NCI-H2081 treated with DMSO at 0.1 percent for 48 hours (cell line): ENCODE results near the gene COL13A1.

Source experiments
- DNase-seq: peaks from one replicate; lab custom pipeline; 2025; lab: John Stamatoyannopoulos, UW

COL13A1 gene

DNA sequence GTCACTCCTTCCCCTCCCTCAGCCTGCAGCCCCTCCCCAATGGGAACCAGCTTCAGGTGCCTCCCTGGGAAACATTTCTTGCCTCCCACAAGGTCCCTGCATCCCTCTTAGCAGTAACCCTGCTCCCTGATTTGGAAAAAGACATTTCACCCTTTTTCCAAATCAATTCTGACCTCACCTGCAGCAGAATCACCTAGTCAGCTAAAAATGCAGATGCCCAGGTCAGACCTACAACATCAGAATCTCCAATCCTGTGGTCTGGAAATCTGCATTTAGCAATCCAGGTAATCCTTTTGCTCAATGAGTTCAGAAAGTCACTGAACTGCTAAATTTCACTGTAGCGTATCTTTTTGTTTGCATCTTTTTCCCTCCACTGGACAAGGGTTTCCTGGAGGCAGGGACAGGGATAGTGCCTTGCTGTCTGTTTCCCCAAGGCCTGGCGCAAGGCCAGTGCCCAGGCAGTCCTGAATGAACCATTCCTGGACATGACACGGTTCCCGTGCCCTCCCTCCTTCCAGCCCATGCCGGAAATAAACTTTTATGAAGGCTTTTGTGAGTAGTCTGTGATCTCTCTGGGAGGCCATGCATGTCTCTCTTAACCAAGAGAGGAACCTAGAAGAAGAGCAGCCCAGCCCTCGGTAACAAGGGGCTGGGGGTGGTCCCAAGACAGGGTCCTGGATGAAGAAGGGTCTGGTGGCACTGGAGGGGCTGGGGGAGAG, 44.0 kb downstream of the COL13A1 start:
- no peak for DNase-seq

DNA sequence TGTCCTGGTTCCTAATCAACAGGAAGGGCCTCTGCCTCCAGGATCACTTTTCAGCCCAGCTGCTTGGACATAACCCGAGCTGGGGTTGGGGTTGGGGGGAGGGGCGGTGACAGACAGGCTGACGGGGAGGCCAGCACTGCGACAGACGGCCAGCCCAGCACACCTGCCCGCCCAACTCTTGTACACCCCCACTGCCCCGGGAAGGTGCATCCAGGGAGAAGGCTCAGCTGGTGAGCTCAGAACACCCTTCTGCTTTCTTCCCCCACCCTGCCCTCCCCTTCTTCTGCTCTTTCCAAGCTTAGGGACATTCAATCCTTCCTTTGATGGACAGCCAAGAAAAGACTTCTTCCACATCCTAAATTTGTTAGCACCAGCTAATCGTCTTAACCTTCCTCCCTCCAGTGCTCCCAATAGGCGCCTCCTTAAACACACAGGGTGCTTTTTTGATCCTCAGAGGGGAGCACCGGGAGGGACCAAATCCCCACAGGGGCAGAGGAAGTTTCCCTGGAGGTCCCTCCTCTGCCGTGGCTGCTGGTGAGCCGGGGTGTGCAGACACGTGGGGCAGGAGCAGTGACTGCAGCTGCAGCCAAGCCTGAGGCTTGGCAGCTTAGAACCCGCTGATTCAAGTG, 44.7 kb downstream of the COL13A1 start:
- no peak for DNase-seq

DNA sequence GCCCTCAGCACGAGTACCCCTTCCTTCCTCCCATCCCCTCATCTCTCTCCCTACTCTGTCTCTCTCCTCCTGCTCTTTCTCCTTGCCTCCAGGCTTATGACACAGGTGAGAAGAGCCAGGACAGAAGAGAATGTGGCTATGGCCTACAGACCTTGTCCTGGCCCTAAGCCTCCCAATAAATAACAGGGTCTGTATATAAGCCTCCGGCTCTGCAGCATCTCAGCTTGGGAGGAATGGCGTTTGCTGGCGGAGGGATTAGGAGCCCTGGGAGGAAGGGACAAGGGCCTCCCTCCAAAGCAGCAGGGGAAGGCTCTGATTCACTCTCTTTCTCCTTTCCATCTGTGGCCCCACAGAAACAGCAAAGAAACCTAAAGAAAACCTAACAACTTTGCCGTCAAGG, 45.8 kb downstream of the COL13A1 start:
- DNase-seq: no peak

DNA sequence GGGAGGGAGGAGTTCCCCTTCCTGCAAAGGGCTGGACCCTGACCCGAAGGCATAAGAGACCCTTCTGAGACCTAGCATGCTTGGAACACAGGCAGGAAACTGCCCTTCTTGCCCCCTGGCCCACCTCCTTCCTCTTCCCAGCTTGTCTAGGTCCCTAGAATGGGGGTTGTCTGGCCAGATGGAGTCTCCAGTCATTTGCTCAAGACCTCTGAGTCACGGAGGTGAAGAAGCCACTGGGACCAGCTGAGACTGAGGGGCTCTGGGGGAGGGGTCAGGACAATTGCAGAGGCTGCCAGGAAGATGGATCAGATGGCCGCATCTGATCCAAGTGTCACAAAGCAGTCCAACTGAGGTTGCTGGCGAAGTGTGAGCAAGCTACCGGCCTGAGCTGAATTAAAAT, 46.2 kb downstream of the COL13A1 start:
- DNase-seq: no peak

DNA sequence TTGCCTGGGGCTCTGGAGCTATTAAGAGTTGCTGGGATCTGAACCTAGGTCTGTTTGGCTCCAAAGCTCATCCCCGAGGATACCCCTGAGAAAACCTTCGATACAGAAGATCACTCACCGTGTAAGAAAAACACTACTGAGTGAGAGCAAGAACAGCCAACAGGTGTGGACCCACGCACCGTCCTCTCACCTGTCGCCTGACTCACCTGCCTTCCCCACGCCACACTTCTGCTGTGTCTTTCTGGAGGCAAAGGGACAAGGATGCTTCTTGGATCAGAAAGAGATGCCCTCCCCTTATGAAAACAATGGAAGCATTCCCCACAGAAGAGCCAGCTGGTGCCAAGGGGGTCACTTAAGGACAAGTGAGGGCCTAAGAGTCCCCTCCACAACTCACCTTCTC, 46.7 kb downstream of the COL13A1 start:
- no peak for DNase-seq

DNA sequence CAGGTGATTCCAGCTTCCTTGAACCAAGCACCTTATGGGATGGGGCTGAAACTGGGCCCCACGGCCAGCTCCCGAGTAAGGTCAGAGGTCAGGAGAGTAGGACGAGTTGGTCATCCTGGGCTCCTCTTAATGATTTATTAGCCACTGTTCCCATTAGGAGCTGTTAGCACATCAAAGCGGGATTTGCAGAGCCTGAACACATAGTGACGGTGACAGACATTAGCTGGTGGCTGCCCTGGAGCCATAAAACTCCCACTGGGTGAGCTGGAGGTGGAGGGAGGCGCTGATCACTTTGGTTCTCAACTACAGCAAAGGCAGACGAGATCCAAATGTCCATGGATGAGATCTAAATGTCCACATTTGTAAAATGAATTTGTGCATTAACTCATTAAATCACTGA, 48.1 kb downstream of the COL13A1 start:
- no peak for DNase-seq

DNA sequence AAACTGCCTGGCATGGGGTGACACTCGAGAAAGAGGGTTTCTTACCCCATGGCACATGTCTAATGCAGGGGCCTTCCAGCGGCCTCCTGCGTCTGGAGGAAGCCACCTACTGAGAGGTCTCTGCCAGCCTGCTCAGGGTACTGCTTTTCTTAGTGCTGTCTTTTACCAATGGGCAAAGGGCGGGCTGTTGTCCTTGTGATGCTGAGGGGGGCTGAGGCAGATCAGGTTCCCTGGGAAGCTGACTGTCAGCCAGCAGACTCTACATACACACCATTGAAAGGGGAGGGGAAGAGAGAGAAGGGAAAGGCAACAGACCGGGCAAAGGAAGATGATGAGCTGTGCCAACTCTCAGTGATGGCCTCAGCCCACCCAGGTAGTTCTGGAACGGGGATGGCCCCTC, 48.7 kb downstream of the COL13A1 start:
- no peak for DNase-seq

DNA sequence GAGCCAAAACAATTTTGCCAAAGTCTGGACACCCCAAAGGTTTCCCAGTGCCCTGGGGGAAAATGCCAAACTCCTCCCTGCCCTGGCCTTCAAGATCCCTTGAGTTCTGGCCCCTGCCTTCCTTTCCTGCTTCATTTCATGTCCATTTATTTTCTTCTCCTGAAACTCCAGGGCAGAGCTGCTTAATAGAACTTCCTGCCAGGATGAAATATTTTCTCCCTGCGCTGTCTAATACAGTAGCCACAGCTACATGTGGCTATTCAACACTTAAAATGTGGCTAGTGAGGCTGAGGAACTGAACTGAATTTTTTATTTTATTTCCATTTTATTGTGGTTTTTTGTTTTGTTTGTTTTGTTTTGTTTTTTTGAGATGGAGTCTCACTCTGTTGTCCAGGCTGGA, 49.6 kb downstream of the COL13A1 start:
- DNase-seq: no peak

DNA sequence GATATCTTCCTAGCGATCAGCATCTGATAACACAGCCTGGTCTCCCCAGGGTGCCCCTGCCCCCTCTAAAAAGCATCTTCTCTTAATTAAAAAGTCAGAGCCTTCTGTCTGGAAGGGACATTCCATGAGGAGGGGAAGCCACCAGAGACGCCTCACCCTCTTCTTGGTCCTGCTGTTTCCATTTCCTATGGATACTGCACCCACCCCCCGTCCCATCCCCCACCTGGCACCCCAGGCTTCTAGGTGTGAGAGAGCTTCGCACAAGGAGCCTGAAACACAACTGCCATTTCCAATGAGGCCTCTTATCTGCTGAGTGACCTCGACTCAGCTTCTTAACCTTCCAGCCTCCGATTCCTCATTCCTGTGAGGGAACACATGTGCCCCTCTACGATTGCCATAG, 51.4 kb downstream of the COL13A1 start:
- DNase-seq: no peak

DNA sequence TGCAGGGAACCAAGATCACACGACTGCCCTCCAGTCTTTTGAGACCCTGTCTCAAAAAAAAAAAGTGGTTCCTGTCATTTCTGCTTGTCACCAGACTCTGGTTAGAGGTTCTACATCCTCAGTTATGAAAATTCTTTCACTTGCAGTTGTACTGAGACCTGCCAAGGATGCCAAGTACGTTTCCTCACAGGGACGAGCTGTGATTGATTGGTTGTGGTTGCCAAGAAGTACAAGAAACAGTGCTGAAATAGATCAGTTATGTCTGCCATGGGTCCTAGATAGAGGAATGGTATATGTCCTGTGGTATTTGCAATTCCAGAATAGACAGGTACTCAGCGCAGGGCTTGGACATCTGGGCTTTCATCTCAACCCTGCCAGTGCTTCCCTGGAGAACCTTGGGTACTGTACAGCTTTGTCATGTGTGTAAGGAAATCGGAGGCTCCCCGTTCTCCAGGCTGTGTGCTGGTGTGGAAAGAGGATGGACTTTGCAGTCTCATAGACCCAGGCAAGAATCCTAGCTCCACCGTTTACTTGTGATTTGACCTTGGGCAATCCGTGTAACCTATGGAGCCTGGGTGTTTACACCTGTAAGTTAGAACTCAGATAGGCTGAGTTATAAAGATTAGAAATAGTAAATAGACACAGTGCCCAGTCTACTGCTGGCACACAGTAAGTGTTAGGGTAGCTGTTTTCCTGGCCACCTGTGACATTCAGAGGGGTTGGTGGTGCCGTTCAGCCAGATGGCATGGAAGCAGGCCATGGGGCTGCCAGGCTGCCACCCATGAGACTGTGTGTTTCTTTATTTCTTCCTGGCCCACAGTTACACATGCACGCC, 53.0 kb downstream of the COL13A1 start:
- DNase-seq: no peak

DNA sequence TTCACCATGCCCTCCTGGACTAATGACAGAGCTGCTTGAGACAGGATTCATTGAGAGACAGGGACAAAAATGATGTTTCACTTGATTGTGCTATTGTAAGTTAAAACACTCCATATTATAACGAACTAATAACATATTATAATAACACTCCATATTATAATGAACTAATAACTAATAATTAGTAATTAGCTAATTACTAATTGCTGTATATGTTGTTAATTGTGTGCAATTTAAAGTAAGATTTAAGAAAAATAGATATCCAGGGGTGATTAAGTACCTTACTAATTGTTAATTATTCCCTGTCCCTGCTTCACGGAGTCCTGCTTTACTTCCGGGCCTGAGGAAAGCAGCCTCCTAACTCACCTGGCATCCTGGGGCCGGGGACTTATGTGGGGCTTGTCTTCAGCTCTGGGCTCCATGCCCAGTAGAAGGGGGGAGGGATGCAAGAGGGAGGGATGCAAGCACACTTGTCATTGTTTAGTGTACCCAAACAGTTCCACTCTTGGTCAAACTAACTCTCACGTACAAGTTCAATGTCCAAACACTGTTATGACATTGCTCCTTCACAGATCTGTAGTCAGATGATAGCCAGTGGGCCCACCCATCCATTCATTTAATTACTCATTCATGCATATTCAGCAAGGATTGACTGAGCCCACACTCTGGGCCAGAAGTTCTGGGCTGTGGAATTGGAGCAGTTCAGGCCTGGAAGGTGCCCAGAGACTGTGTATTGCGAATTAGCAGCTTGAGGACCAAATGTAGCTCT, 53.8 kb downstream of the COL13A1 start:
- no peak for DNase-seq

DNA sequence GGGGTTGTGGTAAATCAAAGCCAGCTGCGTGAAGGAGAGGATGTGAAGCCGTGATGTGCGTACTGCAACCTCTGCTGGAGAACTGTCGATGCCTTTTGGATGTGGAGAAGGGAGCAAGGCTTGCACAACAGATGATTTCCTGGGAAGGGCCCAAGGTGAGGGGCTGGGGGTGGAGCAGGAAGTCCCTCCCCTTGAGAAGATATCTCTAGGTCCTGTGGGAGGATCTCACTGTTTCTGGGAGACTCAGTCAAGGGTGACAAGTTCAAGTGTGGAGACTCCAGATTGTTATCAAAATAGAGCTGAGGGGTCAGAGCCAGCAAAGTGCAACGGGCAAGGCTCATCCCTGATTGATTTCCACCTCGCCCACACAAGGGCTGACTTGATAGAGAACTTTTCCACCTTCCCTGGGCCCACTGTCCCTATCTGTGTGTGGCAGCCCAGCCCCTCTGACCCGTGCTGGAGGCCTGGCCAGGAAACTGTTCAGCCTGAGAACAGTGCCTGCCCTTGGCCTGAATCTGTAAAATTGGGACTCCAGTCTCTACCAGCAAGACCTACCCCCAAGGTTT, 55.0 kb downstream of the COL13A1 start:
- DNase-seq: no peak

DNA sequence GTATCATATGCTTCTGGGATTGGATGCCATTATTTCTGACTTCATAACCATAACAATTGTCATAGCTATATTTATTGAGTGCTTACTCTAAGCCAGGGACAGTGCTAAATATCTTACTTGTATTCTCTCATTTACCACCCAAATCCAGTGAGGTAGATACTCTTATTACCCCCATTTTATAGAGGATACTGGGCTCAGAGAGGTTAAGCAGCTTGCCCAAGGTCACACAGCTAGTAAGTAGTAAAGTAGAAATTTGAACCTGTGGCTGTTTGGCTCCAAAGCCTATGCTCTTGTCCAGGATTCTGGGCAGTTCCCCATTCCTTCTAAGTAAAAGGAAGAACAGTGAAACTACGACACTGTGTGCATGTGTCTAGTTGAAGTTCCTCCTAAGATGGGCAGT, 56.5 kb downstream of the COL13A1 start:
- no peak for DNase-seq

DNA sequence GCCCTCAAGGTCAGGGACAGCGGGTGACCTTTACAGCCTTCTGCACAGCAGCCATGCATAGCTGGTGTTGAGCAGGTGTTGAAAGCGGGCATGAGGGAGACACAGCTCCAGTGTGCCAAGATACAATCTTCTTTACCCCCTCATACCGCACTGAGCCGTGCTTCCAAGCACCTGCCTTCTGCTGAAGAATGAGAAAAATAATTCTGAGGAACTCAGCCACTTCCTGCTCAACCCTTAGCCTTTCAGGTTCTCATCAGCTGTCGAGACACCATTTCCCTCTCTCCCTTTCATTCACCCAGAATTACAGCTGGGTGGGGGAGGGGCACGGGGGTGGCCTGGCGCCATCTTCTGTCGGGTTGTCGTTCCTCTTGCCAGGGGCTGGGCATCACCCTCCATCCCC, 58.6 kb downstream of the COL13A1 start:
- DNase-seq: no peak

DNA sequence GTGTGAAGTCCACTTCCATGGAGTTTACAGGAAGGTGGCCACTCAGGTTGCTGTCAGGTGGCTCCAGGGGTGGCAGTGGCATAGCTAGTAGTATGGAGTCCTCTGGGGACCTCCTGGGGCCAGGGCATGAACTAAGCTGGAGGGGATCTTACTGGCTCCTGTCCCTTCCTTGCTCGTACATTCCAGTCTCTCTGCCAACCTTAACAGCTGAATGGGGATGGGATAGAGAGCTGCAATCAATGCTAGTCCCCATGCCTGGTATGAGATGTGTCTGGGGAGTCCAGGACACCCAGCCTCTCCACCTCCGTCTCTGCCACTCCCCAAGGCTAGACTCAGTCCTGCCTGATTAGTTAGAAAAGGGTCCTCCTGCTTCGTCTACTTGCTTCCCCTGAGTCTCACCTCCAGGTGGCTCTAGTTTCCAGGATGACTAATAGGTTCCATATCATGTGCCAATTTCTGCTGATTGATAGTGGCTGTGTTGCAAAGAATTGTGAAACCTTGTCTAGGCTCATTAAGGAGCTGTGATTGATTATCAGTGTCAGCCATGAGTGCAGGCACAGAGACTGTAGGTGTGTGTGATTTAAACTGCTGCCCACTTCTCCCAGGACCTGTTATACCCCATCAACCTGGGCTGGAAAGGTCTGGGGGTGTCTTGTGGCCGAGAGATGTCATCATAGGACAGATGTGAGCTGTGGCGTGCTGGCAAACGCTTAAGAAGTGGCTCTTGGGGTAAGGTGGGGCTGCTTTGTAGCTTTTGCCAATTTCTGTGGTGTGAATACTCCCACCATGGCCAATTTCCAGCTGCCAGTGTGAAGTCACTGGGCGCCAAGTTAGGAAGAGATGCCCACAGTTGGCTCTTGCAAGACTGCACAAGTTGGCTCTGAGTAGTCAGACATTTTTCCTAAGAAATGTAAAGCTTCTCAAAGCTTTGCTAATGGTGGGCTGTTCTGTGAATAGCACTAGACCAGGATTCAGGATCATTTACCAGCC, 59.8 kb downstream of the COL13A1 start:
- no peak for DNase-seq

DNA sequence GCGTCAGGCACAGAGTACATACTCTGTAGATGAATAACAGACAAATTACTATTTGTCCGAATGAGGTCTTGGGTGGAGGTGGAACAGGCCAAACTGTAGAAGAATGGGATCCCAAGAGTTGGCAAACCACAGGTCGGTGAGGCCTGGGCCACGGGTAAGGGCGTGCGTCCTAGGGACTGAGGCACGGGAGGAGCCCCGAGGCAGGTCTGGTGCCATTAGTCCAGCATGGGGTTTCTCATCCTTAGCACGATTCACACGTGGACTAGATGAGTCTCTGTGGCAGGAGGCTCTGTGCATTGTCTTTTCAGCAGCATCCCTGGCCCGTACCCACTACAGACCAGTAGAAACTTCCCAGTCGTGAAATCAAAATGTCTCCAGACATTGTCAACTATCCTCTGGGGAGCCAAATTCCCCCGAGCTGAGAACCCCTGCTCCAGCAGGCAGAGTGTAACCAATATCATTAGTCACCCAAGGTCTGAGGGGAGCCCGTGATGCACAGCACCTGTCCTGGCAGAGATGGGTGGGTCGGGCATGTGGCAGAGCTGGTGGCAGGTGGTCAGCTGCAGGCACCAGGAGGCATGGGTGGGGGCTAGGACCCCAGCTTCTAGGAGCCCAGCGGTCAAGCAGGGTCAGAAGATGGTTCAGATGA, 61.3 kb downstream of the COL13A1 start:
- DNase-seq: no peak

DNA sequence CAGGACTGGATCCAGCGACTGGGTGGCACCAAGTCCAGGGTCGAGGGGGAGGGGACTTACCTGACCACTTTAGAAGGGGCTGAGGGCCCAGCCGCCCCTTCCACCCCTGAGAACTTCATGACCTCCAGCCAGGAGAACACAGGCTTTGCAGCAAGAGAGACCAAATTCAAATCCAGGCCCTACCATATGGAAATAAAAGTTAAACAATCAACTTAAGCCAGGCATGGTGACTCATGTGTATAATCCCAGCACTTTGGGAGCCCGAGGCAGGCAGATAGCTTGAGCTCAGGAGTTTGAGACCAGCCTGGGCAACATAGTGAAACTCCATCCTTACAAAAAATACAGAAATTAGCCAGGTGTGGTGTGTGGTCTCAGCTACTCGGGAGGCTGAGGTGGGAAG, 61.9 kb downstream of the COL13A1 start:
- no peak for DNase-seq

DNA sequence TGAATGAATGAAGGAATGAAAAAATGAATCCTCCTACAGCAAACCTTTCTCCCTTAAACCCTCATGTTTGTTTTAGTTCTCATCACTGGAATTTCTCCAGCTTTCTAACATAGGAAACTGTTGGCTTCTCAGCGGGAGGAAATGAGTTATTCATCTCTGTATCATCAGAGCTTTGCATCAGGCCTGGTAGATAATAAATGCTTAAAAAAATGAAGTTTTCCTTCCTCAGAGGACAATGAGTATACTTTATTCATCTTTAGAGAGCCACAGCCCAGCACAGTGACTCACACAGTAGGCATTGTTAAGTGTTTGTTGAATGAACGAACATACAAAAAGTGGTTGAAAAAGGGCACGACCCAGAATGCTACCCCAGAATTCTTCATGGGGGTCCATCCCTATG, 62.6 kb downstream of the COL13A1 start:
- no peak for DNase-seq

DNA sequence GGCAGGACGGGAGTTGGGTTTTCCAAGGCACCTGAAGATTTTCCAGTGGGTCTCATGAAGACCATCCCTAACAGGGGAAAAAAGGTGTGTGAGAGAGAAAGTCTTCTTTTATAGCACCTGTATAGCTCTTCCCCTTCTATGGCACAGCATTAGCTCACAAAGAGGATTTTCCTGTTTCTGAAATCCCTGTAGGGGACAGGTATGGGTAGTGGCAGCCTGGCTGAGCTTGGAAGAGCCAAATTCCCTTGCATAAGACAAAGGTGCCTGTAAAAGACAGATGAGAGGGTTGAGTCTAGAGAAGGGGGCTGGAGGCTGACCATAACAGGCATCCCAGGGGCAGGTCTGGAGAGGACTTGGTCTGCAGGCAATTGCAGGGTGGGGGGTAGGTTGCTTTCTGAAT, 63.7 kb downstream of the COL13A1 start:
- DNase-seq: no peak

DNA sequence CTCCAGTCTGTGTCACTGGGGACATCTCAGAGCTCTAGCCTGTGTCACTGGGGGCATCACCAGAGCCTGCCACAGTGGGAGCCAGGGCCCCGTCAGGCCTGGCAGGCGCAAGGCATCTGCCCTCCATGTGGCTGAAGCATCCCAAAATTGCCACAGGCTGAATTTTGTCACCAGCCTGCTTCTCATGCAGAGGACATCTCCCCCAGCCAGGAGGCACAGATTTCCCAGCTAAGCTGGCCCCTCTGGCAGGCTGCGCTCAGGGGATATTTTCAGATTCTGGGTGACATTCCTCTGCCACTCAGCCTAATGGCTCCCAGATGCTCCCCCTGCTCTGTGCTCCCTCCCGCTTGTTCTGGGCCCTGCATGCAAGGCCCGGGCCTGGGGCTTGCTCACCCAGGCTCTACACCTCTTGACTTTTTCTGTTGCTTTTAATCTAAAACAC, 64.6 kb downstream of the COL13A1 start:
- no peak for DNase-seq
